Effector memory CD4-positive, alpha-beta T cell (primary cell): Measurements from ENCODE around the gene CDC7.
"Not testable (repeated sequence)": the region's sequence is repeated elsewhere in the genome, so short reads cannot be mapped to it uniquely, and the experiment has no call there.

Experiments
- DNase-seq, 3 donors: peaks; one replicate each; pipeline ENCODE4 v3.0.0-alpha.2; 2020
- H3K27ac ChIP-seq: 2 replicates; pipeline ENCODE4 v1.7.0; 2013; ENCODE audit warnings: mild to moderate bottlenecking, low read length, moderate library complexity; ENCODE audit not compliant: insufficient read depth, poor library complexity, severe bottlenecking
- H3K27me3 ChIP-seq: replicated peaks from 2 replicates; pipeline ENCODE4 v1.7.0; 2013; ENCODE audit warnings: mild to moderate bottlenecking, low read length; ENCODE audit not compliant: insufficient read depth, control insufficient read depth, poor library complexity, severe bottlenecking
- H3K36me3 ChIP-seq: 2 replicates; pipeline ENCODE4 v1.7.0; 2013; ENCODE audit warnings: mild to moderate bottlenecking, low read length, moderate library complexity; ENCODE audit not compliant: control insufficient read depth, insufficient read depth
- H3K4me1 ChIP-seq: 2 replicates; pipeline ENCODE4 v1.7.0; 2013; ENCODE audit warnings: low read length, mild to moderate bottlenecking; ENCODE audit not compliant: control insufficient read depth, insufficient read depth, poor library complexity, severe bottlenecking
- H3K4me3 ChIP-seq: 2 replicates; pipeline ENCODE4 v1.7.0; 2013; ENCODE audit warnings: low read length, low read depth, mild to moderate bottlenecking; ENCODE audit not compliant: insufficient read depth, poor library complexity, severe bottlenecking
- H3K9me3 ChIP-seq: 2 replicates; pipeline ENCODE4 v1.7.0; 2013; ENCODE audit warnings: mild to moderate bottlenecking, low read length, moderate library complexity; ENCODE audit not compliant: control insufficient read depth

CDC7 gene

GRCh38 chr1:91510754-91511153 lies 10.1 kb downstream of the CDC7 start:
- no peaks in the 10 kb centered on the region for H3K4me1 ChIP-seq
- H3K4me3 ChIP-seq, result no peak overlapping the region
- H3K9me3 ChIP-seq, result no peaks in the 10 kb centered on the region
- H3K27me3 ChIP-seq, result no peaks in the 10 kb centered on the region
- H3K36me3 ChIP-seq, result no peaks in the 10 kb centered on the region
- H3K27ac ChIP-seq, result no peak overlapping the region
- DNase-seq, result no peak

- H3K36me3 ChIP-seq, result no peaks in the 10 kb centered on the region
- H3K4me3 ChIP-seq, result no peak overlapping the region
- no peaks in the 10 kb centered on the region for H3K4me1 ChIP-seq
- no peak for DNase-seq
- no peaks in the 10 kb centered on the region for H3K27me3 ChIP-seq
- H3K27ac ChIP-seq, result no peak overlapping the region
- H3K9me3 ChIP-seq, result no peaks in the 10 kb centered on the region
These were observed 10.7 kb downstream of the CDC7 start for GRCh38 chr1:91511386-91511785.

GRCh38 chr1:91513160-91513559 lies 12.5 kb downstream of the CDC7 start:
- H3K9me3 ChIP-seq, result no peaks in the 10 kb centered on the region
- H3K27ac ChIP-seq, result no peak overlapping the region
- no peaks in the 10 kb centered on the region for H3K27me3 ChIP-seq
- H3K36me3 ChIP-seq, result no peaks in the 10 kb centered on the region
- no peak for DNase-seq
- no peaks in the 10 kb centered on the region for H3K4me1 ChIP-seq
- no peak overlapping the region for H3K4me3 ChIP-seq

- H3K27ac ChIP-seq, result no peak overlapping the region
These were observed 13.1 kb downstream of the CDC7 start for GRCh38 chr1:91513706-91514105.

GRCh38 chr1:91515994-91516393 lies 15.3 kb downstream of the CDC7 start:
- Histone ChIP-seq H3K36me3 (no peaks in the 10 kb centered on the region), H3K9me3 (no peaks in the 10 kb centered on the region), H3K27ac (no peak overlapping the region), H3K4me1 (no peaks in the 10 kb centered on the region), H3K27me3 (no peaks in the 10 kb centered on the region), H3K4me3 (no peak overlapping the region)
- DNase-seq, result no peak

More at GRCh38 chr1:91513706-91514105, 13.1 kb downstream of the CDC7 start:
- H3K4me3 ChIP-seq, result no peak overlapping the region
- no peaks in the 10 kb centered on the region for H3K4me1 ChIP-seq
- no peaks in the 10 kb centered on the region for H3K36me3 ChIP-seq
- H3K9me3 ChIP-seq, result no peaks in the 10 kb centered on the region
- H3K27me3 ChIP-seq, result no peaks in the 10 kb centered on the region
- DNase-seq, result no peak

- H3K36me3 ChIP-seq, H3K4me1 ChIP-seq, H3K27ac ChIP-seq, H3K27me3 ChIP-seq, DNase-seq, H3K4me3 ChIP-seq, H3K9me3 ChIP-seq: not testable (repeated sequence)
These were observed 16.0 kb downstream of the CDC7 start for GRCh38 chr1:91516605-91517004.

- not testable (repeated sequence) for DNase-seq
These were observed 18.5 kb downstream of the CDC7 start for GRCh38 chr1:91519167-91519566.

GRCh38 chr1:91520942-91521507 lies 20.4 kb downstream of the CDC7 start:
- no peak for DNase-seq
- H3K36me3 ChIP-seq, result no peaks in the 10 kb centered on the region
- H3K4me1 ChIP-seq, result no peaks in the 10 kb centered on the region
- H3K27me3 ChIP-seq, result no peaks in the 10 kb centered on the region
- H3K27ac ChIP-seq, result no peak overlapping the region
- H3K9me3 ChIP-seq, result no peaks in the 10 kb centered on the region
- no peak overlapping the region for H3K4me3 ChIP-seq

More at GRCh38 chr1:91519167-91519566, 18.5 kb downstream of the CDC7 start:
- H3K9me3 ChIP-seq, H3K4me3 ChIP-seq, H3K4me1 ChIP-seq, H3K36me3 ChIP-seq, H3K27ac ChIP-seq, H3K27me3 ChIP-seq: not testable (repeated sequence)

- Histone ChIP-seq H3K27ac (no peak overlapping the region), H3K9me3 (no peaks in the 10 kb centered on the region), H3K27me3 (no peaks in the 10 kb centered on the region), H3K4me3 (no peak overlapping the region), H3K36me3 (no peaks in the 10 kb centered on the region), H3K4me1 (no peaks in the 10 kb centered on the region)
- DNase-seq, result no peak
These were observed 22.8 kb downstream of the CDC7 start for GRCh38 chr1:91523482-91523881.

- DNase-seq, result no peak
- Histone ChIP-seq H3K9me3 (no peaks in the 10 kb centered on the region), H3K36me3 (no peaks in the 10 kb centered on the region), H3K4me3 (no peak overlapping the region), H3K4me1 (no peaks in the 10 kb centered on the region), H3K27ac (no peak overlapping the region), H3K27me3 (no peaks in the 10 kb centered on the region)
These were observed 25.8 kb downstream of the CDC7 start for GRCh38 chr1:91526496-91526895.
